H1 (cell line): ENCODE results near the gene PIMREG. TPM values are rescaled to one million over a fixed set of nuclear protein-coding genes. Genes with fewer than 3 reads are reported as not detected.

ENCODE experiments used
- BACH1 ChIP-seq: IDR thresholded peaks from 2 replicates; pipeline ENCODE4 v1.6.1; 2012; ENCODE audit warnings: low read length, improper control_type of control experiment
- CBX5 ChIP-seq: fragments of 300-800, 300-1000 bp; sonication (generic); IDR thresholded peaks from 2 replicates; pipeline ENCODE4 v1.7.1; 2016; ENCODE audit warnings: antibody characterized with exemption, low read length, low read depth
- GTF2F1 ChIP-seq: IDR thresholded peaks from 2 replicates; pipeline ENCODE4 v1.6.1; 2012; ENCODE audit warnings: low read depth, low read length, improper control_type of control experiment, borderline replicate concordance
- HDAC6 ChIP-seq: IDR thresholded peaks from one replicate; pipeline ENCODE4 v1.7.1; 2012; ENCODE audit warnings: low read depth, mild to moderate bottlenecking, inconsistent platforms, low read length, moderate library complexity
- JUND ChIP-seq: IDR thresholded peaks from 2 replicates; pipeline ENCODE4 v1.6.1; 2011; ENCODE audit warnings: mild to moderate bottlenecking, improper control_type of control experiment, low read length
- KDM1A ChIP-seq: fragments of 200-600, 300-600 bp; sonication (generic); IDR thresholded peaks from 2 replicates; pipeline ENCODE4 v1.7.1; 2016; ENCODE audit warnings: mild to moderate bottlenecking, low read length, borderline replicate concordance
- KDM5A ChIP-seq: fragments of 200-600 bp; IDR thresholded peaks from 2 replicates; pipeline ENCODE4 v1.7.1; 2012; ENCODE audit warnings: mild to moderate bottlenecking, low read length, inconsistent platforms, mixed read lengths
- POLR2A ChIP-seq, 2 experiments: IDR thresholded peaks; 1 replicate in 1 of 2; 2 replicates in 1 of 2; pipeline ENCODE4 v1.6.1; 2011; ENCODE audit warnings: low read depth in 2 of 2, low read length in 2 of 2, mild to moderate bottlenecking in 2 of 2; ENCODE audit errors: control extremely low read depth in 1 of 2
- POLR2AphosphoS5 ChIP-seq: IDR thresholded peaks from 2 replicates; pipeline ENCODE4 v1.6.1; 2011; ENCODE audit warnings: low read depth, low read length
- POU5F1 ChIP-seq: IDR thresholded peaks from 2 replicates; pipeline ENCODE4 v1.6.1; 2011; ENCODE audit warnings: low read depth, mild to moderate bottlenecking, low read length, moderate library complexity
- RXRA ChIP-seq: IDR thresholded peaks from 2 replicates; pipeline ENCODE4 v1.6.1; 2011; ENCODE audit warnings: low read depth, mild to moderate bottlenecking, low read length, moderate library complexity; ENCODE audit not compliant: insufficient read depth
- SIRT6 ChIP-seq: IDR thresholded peaks from one replicate; pipeline ENCODE4 v1.7.1; 2012; ENCODE audit warnings: low read length, inconsistent platforms
- polyA plus RNA-seq, 7 experiments: library from polyadenylated mRNA; depleted of rRNA in 3 of 7; stranded (reverse) in 5 of 7; unstranded in 2 of 7; fragments of >200 nt in 5 of 7; fragments of 200-250 nt in 2 of 7; gene quantifications; 1 replicate in 5 of 7; 2 replicates in 1 of 7; 4 replicates in 1 of 7; pipeline versions ENCODE4 v1.2.1 to v1.2.3, GENCODE V29; 2011 to 2013; ENCODE audit warnings: missing spikeins in 2 of 7, mixed read lengths in 2 of 7
- total RNA-seq: library from RNA; stranded (reverse); fragmentation: NEBNext Ultra II Directional; extraction: Animal tissue kit (Norgen Biotek cat#: 25700); gene quantifications from 2 replicates; pipeline ENCODE4 v1.2.1, GENCODE V29; 2021

Gene PIMREG
- total and polyA plus RNA-seq, 2 of the 8 experiments (the other 6 are each of a cell fraction or from before 2014, with no cell fraction given) = 133 to 148 TPM

- TF ChIP-seq GTF2F1 (no peak), CBX5 (no peak), KDM5A (no peak), POLR2AphosphoS5 (peak; percentile 54; the same call in 1 of the 2 replicates), JUND (no peak), BACH1 (no peak), POU5F1 (no peak), HDAC6 (no peak), POLR2A (IDR thresholded peaks at IDR 0.05; ENCODE audit: control extremely low read depth in 1 of 2, low read depth in 2 of 2, low read length in 2 of 2) (peak in 1 of 2 experiments; percentile 53; a peak in 1 of 3 replicates), SIRT6 (no peak), KDM1A (peak; percentile 72; the same call in 1 of the 2 replicates), RXRA (no peak)
Observed at GRCh38 chr17:6454495-6455320, 10.5 kb downstream of the PIMREG start (continued).
